GM19438 (cell line): Measurements from ENCODE around the gene SNX17.
"Not testable (repeated sequence)": the region's sequence is repeated elsewhere in the genome, so short reads cannot be mapped to it uniquely, and the experiment has no call there.

Source experiments
- ATAC-seq: cut with Tn5 transposase; IDR thresholded peaks from one replicate; pipeline ENCODE4 v1.9.1; 2021; ENCODE audit warnings: low read depth; ENCODE audit not compliant: unreplicated experiment

Gene SNX17

GRCh38 chr2:27370026-27370815, at the start of gene SNX17, which contains the start of gene EIF2B4:
TSS of gene SNX17 (plus strand) at chr2:27370616. CDS start at chr2:27370744, 128 bp downstream.
TSS of gene EIF2B4 (minus strand) at chr2:27370338. CDS start at chr2:27370314, 24 bp downstream.
- peak; percentile 88 for ATAC-seq

GRCh38 chr2:27320958-27321543, 49.4 kb upstream of the SNX17 start:
- ATAC-seq, result no peak

- no peak for ATAC-seq
These were observed 48.1 kb upstream of the SNX17 start for GRCh38 chr2:27322301-27322765.

GRCh38 chr2:27322766-27323595, 47.4 kb upstream of the SNX17 start, which contains the start of gene MPV17:
TSS of gene MPV17 (minus strand) at chr2:27323097. CDS start at chr2:27322517, 580 bp downstream.
- ATAC-seq, result peak; percentile 95

- ATAC-seq, result no peak
These were observed 46.7 kb upstream of the SNX17 start for GRCh38 chr2:27323596-27324285.

- no peak for ATAC-seq
These were observed 45.7 kb upstream of the SNX17 start for GRCh38 chr2:27324720-27325119.

- ATAC-seq, result no peak
These were observed 35.1 kb upstream of the SNX17 start for GRCh38 chr2:27335311-27335710.

- ATAC-seq, result no peak
These were observed 34.2 kb upstream of the SNX17 start for GRCh38 chr2:27336173-27336572.

GRCh38 chr2:27347641-27348040, 22.8 kb upstream of the SNX17 start:
- ATAC-seq, result no peak

GRCh38 chr2:27350106-27350693, 20.2 kb upstream of the SNX17 start:
- no peak for ATAC-seq

- ATAC-seq, result no peak
These were observed 18.4 kb upstream of the SNX17 start for GRCh38 chr2:27351802-27352598.

- not testable (repeated sequence) for ATAC-seq
These were observed 17.0 kb upstream of the SNX17 start for GRCh38 chr2:27353386-27353761.

- no peak for ATAC-seq
These were observed 16.4 kb upstream of the SNX17 start for GRCh38 chr2:27353762-27354596.

GRCh38 chr2:27354597-27354927, 15.9 kb upstream of the SNX17 start:
- no peak for ATAC-seq

GRCh38 chr2:27356056-27356381, 14.4 kb upstream of the SNX17 start:
- peak; percentile 36 for ATAC-seq

- peak; percentile 85 for ATAC-seq
These were observed 13.8 kb upstream of the SNX17 start, which contains the start of gene GTF3C2 for GRCh38 chr2:27356382-27357181. TSS of gene GTF3C2 (minus strand) at chr2:27356764. CDS start at chr2:27343554, 13,210 bp downstream.

GRCh38 chr2:27362678-27363420, 7.6 kb upstream of the SNX17 start:
- no peak for ATAC-seq
